NCI-H2227 treated with DMSO at 0.1 percent for 48 hours (cell line): ENCODE measurements around the gene GSK3B.

Experiments
- DNase-seq: peaks from one replicate; lab custom pipeline; 2025; lab: John Stamatoyannopoulos, UW

GSK3B gene

GRCh38 chr3:119873646-119874045 is 220.6 kb downstream of the GSK3B start:
- DNase-seq: no peak

DNA sequence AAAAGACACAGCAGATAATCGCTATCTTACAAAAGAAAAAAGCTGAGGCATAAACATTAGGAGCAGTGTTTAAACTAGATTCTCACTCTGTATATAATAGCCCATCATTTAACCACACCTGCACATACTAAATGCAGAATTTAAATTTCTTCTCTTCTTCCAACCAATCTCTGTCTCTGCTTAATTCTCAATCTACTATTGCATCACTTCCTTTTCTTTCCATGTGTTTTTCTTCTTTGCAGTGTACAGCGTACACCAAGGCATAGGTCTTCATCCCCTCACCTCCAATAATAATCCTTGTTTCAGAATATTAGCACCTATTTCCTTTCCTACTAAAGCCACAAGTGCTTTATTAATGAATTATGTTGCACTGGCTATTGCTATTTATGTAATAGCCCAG is 221.5 kb downstream of the GSK3B start:
- no peak for DNase-seq

- no peak for DNase-seq
Observed at GRCh38 chr3:119871571-119871970, 222.7 kb downstream of the GSK3B start.

- no peak for DNase-seq
Observed at GRCh38 chr3:119870512-119870911, 223.7 kb downstream of the GSK3B start.

DNA sequence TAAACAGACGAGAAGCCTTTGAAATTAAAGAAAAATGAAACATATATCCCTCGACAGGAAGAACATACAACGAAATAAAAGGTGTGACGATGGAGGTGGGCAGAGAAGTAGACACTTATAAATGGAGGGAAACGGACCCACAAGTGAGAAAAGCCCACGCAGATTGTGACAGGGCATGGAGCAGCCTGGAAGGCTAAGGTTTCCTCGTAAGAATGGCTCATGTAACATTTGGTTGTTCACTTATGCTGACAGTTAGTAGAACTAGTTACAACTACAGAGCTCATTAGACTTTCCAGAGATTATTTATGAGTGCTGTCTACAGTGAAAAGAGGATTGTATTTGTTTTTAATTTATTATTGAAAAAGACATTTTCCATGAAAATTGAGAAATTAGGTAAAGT is 229.8 kb downstream of the GSK3B start:
- no peak for DNase-seq

GRCh38 chr3:119862616-119863015 is 231.6 kb downstream of the GSK3B start:
- no peak for DNase-seq

- no peak for DNase-seq
Observed at GRCh38 chr3:119861681-119862080, 232.6 kb downstream of the GSK3B start.

DNA sequence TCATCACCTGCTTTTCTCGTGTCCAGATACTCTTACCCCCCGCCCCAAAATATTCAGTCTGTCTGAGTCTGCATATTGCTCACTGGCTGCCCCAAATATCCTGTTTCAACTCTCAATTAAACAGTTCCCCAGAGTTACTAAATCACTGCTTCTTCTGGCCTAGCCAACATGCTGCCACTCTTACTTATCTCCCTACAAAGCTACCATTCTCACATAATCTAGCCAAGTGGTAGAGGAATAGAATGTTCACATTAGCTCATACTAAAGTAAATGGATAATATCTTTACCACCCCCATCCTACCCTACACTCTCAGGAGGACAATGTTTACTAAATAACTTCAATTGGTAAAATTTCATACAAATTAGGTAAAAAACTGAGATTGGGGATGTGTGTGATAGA is 234.5 kb downstream of the GSK3B start:
- DNase-seq: no peak

- no peak for DNase-seq
Observed at GRCh38 chr3:119858957-119859356, 235.3 kb downstream of the GSK3B start.

- no peak for DNase-seq
Observed at GRCh38 chr3:119856695-119857094, 237.6 kb downstream of the GSK3B start.

DNA sequence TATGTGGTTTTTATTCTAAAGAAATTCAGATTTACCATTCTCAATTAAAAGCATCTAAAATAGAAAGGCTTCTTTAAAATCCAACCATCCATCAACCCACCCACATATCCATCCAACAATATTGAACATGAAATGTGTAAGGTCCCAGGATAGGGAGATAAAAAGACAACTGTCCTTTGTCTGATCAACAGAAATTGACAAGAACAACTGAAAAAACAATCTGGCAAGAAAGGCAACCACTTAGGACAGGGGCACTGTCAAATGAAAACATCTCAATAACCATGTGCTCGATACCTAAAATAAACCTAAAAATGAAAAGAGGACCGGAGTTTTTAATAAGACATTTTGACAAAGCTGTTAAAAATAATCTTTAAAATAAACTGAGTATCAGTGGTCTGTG is 245.1 kb downstream of the GSK3B start:
- no peak for DNase-seq

GRCh38 chr3:119841808-119842471 is 252.3 kb downstream of the GSK3B start:
- DNase-seq: no peak

DNA sequence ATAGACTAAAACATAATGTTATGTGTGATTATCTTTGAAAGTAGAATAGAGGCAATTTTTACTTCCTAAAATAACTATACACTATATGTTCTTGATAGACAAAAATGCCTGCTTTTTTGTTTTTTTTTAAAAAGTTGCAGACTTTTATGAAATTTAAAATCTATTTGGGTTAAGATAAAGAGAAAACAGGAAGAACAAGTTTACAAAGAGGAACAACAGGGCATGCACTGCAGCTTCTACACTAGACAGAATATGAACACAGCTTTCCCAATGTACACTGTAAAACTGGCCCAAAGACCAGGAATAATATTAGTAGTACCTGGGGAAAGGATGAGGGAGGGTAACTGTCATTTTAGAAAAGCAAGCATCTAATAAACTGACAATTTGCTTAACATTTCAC is 258.7 kb downstream of the GSK3B start:
- no peak for DNase-seq

DNA sequence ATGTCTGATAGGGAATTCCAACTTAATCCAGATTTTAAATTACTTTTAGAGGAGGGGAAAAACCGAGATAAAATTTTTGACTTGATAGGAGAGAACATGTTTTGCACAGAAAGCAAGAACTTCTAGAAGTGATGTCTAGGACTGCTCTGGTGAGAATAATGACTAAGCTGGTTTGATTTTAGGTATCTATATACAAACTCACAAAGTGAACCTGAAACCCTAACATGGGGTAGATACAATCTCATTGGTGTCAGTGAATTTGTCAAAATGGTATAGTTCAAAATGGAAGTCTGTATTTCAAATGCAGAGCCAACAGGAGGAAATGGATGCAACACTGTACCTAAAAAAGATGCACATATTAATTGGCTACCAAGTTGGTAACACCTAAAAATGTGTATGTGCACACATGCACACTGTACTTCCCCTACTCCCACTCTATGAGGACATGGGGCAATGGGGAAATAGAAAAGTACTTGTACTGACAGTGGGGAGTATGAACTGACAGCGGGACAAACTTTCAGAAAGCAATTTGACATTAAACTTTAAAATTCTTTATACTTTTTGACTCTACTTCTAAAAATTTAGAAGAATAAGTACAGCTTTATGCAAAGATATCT is 259.4 kb downstream of the GSK3B start:
- no peak for DNase-seq

DNA sequence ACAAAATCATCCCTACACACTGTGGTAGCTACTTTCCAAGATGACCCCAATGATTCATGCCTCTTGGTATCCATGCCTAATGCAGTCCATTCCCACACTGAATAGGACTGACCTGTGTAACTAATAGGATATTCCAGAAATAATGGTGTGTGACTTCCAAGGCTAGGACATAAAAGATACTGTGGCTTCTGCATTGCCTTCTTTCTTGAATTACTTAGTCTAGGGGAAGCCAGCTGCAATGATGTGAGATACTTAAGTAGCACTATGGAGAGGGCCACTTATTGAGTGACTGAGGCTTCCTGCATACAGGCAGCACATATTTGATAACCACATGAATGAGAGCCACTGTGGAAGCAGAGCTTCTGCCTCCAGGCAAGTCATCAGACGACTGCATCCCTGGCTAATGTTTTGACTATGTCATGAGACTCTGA is 262.3 kb downstream of the GSK3B start:
- DNase-seq: no peak

DNA sequence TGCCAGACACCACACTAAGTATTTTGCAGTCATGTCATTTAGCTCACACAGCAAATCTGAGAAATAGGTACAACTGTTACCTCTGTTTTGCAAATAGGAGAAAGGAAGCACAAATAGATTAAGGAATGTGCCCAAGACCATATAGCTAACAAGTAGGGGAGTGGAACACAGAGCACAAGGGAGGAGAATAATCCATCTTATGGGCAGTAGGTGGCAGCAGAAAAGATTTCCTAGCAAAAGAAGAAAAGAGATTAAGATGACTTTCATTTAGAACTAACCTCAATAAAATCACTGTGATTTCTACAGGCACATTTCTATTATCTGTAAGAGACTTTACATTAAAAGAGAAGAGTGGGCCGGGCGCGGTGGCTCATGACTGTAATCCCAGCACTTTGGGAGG is 263.2 kb downstream of the GSK3B start:
- no peak for DNase-seq

GRCh38 chr3:119829420-119829819 is 264.8 kb downstream of the GSK3B start:
- DNase-seq: no peak

GRCh38 chr3:119826711-119827608 is 267.3 kb downstream of the GSK3B start:
- DNase-seq: no peak

DNA sequence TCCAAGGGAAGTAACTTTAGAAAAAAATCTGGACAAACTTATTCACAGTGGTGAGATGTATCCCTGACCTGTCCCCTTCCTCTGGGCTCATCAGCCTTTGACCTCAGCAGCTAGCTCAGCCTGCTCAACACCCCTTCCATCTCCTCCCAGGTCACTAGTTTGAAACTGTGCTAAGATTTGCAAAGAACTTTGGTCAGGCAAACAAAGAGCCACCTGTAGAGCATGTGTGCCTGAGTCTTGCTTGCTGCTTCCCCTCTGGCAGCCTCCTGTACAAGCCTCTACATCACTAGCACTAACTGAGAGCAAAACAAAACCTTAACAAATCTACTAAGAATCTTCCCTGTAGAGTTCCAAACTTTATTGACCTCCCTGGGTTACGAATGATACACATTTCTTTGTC is 268.4 kb downstream of the GSK3B start:
- DNase-seq: no peak

- DNase-seq: no peak
Observed at GRCh38 chr3:119819806-119820205, 274.4 kb downstream of the GSK3B start.

- no peak for DNase-seq
Observed at GRCh38 chr3:119818937-119819336, 275.3 kb downstream of the GSK3B start.

GRCh38 chr3:119817583-119818363 is 276.5 kb downstream of the GSK3B start:
- no peak for DNase-seq
